HFF-Myc (cell line): ENCODE measurements around the gene PPARA.

ENCODE experiments used
- DNase-seq: peaks from one replicate; pipeline ENCODE4 v3.0.0-alpha.2; 2011; ENCODE audit warnings: low read depth; ENCODE audit errors: extremely low read depth
- H3K4me3 ChIP-seq: replicated peaks from 2 replicates; pipeline ENCODE4 v1.5.1; 2011; ENCODE audit warnings: low read depth, mild to moderate bottlenecking, control low read depth, low read length
- TF ChIP-seq, protein P1 (sequence below): IDR thresholded peaks from 2 replicates; pipeline ENCODE4 v1.5.1; 2012; ENCODE audit warnings: mild to moderate bottlenecking, low read depth, low read length, control low read depth; ENCODE audit errors: missing control alignments

Gene PPARA

GRCh38 chr22:46172522-46173110 is 22.3 kb downstream of the PPARA start:
- H3K4me3 ChIP-seq: no peak overlapping the region
- TF ChIP-seq, protein P1, sequence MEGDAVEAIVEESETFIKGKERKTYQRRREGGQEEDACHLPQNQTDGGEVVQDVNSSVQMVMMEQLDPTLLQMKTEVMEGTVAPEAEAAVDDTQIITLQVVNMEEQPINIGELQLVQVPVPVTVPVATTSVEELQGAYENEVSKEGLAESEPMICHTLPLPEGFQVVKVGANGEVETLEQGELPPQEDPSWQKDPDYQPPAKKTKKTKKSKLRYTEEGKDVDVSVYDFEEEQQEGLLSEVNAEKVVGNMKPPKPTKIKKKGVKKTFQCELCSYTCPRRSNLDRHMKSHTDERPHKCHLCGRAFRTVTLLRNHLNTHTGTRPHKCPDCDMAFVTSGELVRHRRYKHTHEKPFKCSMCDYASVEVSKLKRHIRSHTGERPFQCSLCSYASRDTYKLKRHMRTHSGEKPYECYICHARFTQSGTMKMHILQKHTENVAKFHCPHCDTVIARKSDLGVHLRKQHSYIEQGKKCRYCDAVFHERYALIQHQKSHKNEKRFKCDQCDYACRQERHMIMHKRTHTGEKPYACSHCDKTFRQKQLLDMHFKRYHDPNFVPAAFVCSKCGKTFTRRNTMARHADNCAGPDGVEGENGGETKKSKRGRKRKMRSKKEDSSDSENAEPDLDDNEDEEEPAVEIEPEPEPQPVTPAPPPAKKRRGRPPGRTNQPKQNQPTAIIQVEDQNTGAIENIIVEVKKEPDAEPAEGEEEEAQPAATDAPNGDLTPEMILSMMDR: no peak
- no peak for DNase-seq

GRCh38 chr22:46173152-46173551 is 22.8 kb downstream of the PPARA start:
- TF ChIP-seq, protein P1: no peak
- no peak for DNase-seq
- H3K4me3 ChIP-seq: no peak overlapping the region

DNA sequence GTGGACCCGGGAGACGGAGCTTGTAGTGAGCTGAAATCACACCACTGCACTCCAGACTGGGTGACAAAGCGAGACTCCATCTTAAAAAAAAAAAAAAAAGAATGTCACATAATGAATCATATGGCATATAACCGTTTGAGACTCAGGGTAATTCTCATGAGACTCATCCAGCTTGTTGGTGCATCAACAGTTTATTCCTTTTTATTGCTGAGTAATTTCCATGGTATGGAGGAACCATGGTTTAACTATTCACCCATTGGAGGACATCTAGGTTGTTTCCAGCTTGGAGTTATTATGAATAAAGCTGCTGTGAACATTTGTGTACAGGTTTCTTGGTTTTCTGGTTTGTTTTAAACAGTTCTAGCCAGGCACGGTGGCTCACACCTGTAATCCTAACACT is 25.3 kb downstream of the PPARA start:
- TF ChIP-seq, protein P1: no peak
- H3K4me3 ChIP-seq: no peak overlapping the region
- no peak for DNase-seq

- DNase-seq: no peak
- H3K4me3 ChIP-seq: no peak overlapping the region
- TF ChIP-seq, protein P1: no peak
Observed at GRCh38 chr22:46176508-46177003, 26.2 kb downstream of the PPARA start.

GRCh38 chr22:46178755-46179505 is 28.6 kb downstream of the PPARA start:
- no peak for DNase-seq
- TF ChIP-seq, protein P1: no peak

GRCh38 chr22:46179748-46180147 is 29.4 kb downstream of the PPARA start:
- no peak overlapping the region for H3K4me3 ChIP-seq
- no peak for DNase-seq
- TF ChIP-seq, protein P1: no peak

More at GRCh38 chr22:46178755-46179505, 28.6 kb downstream of the PPARA start:
- H3K4me3 ChIP-seq: no peak overlapping the region
